ENCODE data around the gene IGSF9.

- TF ChIP-seq EZH2 (IDR thresholded peaks at IDR 0.05; ENCODE audit: borderline replicate concordance, low read depth, low read length, poor library complexity, severe bottlenecking) (no peak), CTCF (conservative IDR thresholded peaks at IDR 0.05; ENCODE audit: low read depth, low read length) (no peak)
These were observed 62.9 kb downstream of the IGSF9 start for GRCh38 chr1:159882527-159882862.
